CD4-positive, alpha-beta T cell treated with Interleukin-6 at 100 ng/mL for 8 hours (primary cell): ENCODE results near the gene BLOC1S5.
"Not testable (repeated sequence)": the region's sequence is repeated elsewhere in the genome, so short reads cannot be mapped to it uniquely, and the experiment has no call there.

ENCODE experiments used
- DNase-seq: peaks from one replicate; pipeline ENCODE4 v3.0.0-alpha.2; 2020; ENCODE audit warnings: mixed read lengths, low spot score

Gene BLOC1S5

GRCh38 chr6:7993399-7993798, 70.8 kb downstream of the BLOC1S5 start:
- DNase-seq = no peak

GRCh38 chr6:7992002-7992815, 72.0 kb downstream of the BLOC1S5 start:
- no peak for DNase-seq

- DNase-seq = no peak
Observed at GRCh38 chr6:7991536-7991935, 72.7 kb downstream of the BLOC1S5 start.

- DNase-seq = no peak
Observed at GRCh38 chr6:7986219-7986618, 78.0 kb downstream of the BLOC1S5 start.

- DNase-seq = not testable (repeated sequence)
Observed at GRCh38 chr6:7983967-7984366, 80.2 kb downstream of the BLOC1S5 start.

GRCh38 chr6:7979831-7980230, 84.4 kb downstream of the BLOC1S5 start:
- no peak for DNase-seq

DNA sequence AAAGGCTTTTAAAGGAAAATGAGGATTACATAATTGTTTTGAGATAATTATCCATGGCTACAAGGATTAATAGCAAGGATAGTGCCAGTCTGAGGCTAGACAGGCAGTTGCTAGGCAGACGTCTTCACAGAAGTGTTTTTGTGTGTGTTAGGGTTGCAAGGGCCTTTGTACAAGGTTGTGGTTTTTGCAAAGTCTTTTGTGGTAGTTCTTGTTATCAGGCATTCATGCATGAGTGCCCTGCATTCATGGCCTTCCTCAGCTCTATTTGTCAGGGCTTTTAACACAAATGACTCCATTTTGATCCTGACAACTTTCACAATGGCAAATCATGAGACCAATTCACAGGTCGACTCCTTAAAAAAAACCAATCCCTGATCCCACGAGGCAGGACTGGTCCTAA, 85.5 kb downstream of the BLOC1S5 start:
- no peak for DNase-seq

- DNase-seq = no peak
Observed at GRCh38 chr6:7976485-7977056, 87.6 kb downstream of the BLOC1S5 start.

DNA sequence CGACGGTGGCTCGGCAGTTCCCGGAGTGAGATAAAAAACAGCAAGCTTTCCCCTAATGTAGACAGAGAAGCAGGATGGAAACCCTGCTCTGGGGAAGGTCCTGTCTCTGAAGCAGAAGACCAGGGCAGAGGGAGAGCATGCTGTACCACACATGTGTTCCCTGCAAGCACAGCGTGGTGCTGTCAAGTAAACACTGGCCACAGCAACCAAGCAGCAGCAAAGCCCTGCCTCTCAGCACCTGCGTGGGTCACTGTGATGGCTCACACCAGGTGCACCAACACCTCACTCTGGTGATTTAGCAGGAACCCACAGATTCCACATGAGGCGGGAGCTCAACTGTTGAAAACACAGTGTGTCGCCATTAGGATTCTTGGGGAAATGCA, 88.4 kb downstream of the BLOC1S5 start:
- no peak for DNase-seq

DNA sequence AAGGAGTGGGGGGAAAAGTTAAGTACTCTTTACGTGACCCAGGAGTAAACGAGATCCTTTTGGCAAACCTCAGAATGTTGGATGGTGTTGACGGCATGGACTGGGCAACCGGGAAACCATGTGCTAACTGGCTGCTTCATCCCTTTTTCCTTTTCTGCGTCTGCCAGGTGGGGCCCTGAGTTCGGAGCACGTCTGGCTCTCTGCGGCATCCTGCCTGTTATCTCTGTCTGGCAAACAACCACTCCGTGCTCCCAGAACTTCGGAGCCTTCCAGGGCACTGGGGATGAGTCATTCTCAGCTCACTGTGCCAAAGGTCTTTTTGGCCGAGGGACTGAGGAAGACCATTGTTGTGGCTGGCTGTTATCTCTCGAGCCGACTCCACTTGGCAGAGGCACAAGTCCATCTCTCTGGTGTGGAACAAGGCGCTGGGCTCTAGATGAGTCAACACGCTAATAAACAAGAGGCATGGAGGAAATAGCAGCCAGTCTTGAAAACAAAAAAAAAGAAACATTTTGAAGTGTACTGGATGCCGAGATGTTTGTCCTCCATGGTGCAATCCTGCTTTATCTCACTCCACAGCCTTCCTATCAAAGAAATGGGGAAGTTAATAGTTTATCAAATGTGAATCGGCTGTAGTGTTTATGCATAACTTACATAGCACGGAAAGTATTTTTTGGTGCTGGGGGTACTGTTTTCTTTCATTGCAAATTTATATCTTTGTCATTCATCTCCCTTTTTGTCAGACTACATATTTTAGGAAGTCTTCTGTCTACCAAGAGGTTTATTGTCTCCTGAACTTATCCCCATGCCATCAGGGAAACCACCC, 89.0 kb downstream of the BLOC1S5 start:
- no peak for DNase-seq

DNA sequence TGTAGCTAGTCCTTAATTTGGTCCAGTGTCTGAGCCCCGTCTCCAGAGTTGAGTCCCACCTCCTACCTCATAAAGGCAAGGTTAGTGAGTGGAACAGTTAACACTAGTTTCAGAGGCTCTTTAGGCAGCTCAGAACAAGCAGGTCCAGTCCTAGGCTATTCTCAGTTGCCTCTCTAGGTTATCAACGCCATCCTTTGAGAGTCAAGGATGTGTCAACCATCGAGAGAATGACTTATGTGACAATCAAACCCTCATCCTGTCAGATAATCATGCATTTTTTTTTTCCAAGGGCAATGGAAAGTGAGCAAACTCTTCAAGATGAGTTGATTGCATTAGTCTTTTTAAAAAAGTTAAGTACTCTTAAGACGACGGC, 89.6 kb downstream of the BLOC1S5 start:
- DNase-seq = no peak

DNA sequence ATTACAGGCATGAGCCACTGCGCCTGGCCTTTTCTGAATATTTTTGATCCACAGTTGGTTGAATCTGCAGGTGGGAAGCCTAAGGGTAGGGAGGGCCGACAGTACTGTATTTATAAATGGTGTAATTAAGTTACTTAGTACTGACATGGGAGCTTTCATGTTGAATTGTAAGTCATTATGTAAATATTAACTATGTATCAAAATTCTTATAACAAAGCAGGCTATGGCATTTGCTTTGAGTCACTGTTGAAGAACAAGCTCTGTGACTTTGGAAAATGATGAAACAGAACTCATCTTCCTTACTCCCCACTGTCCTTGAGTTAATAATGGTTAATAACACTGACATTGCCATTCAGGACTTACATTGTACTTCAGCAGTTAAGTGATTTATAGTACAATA, 90.6 kb downstream of the BLOC1S5 start:
- no peak for DNase-seq

- DNase-seq = no peak
Observed at GRCh38 chr6:7971499-7971898, 92.7 kb downstream of the BLOC1S5 start.

GRCh38 chr6:7970616-7971015, 93.6 kb downstream of the BLOC1S5 start:
- DNase-seq = no peak
